RPMI8226 (cell line): ENCODE data around the gene TMOD1.

Experiments used
- DNase-seq: peaks from one replicate; pipeline ENCODE4 v3.0.0-alpha.2; 2015

The TMOD1 gene

DNA sequence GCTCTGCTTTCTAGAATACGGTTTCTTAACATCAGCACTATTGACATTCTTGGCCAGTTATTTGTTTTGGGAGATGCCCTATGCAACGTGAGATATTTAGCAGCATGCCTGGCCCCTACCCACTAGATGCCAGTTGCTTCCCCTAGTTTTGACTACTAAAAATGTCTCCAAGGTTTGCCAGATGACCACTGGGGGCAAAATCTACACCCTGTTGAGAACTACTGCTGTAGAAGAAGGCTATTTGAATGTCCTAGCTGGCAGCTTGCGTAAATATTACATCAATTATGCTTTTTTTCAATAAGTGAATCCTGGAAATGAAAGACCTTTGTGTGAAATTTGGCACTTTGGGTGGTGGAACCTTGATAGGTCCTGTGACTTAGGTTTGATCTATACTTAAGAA, 137.2 kb downstream of the TMOD1 start:
- no peak for DNase-seq

DNA sequence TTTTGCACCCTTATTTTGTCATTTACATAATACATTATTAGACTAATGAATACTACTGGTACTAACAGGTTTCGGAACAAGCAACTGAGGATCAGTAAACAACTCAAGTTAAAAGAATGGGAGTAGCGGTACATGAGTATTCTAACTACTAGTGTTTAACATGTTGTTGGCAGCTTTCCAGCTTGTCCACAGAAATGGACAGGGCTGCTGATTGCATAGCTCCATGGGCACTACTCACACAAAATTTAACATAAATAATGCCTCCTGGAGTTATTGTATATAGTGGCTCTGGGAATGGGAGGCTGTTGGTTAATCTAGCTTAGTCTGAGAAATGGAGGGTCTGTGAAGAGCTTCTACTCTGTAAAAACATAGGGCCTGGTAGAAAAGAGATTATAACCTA, 138.9 kb downstream of the TMOD1 start:
- DNase-seq, result no peak

DNA sequence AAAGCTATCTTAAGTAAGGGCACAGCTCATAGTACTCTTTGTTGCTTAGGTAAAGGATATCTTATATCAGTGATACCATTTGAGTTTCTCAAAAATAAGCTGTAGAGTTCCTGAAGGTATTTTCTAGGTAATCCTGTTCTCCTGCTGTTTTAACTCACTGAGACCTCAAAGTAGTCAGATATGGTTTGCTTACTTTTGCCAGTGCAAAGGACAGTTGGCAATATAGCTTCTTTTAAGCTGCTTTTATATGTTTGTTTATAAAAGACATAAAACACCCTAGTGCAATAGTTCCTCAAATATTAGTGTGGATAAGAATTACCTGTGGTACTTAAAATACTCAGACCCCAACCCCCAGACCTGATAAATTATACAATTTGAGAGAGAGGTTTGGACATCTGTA, 144.3 kb downstream of the TMOD1 start:
- no peak for DNase-seq

DNA sequence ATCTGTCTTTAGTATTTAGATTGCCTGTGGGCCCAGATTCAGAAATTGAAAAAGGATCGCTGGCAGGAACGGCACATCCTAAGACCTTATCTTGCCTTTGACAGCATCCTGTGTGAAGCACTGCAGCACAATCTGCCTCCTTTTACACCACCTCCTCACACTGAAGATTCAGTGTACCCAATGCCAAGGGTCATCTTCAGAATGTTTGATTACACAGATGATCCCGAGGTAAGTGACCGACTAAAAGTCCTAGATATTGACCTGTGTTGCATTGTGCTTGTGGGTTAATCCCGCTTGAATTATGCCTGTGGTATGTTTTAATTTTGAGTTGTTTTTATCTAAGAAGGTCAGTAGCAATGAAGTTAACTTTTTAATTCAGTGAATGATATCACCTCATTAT, 146.5 kb downstream of the TMOD1 start:
- no peak for DNase-seq
